ENCODE data around the gene NEO1.

NEO1 gene

DNA sequence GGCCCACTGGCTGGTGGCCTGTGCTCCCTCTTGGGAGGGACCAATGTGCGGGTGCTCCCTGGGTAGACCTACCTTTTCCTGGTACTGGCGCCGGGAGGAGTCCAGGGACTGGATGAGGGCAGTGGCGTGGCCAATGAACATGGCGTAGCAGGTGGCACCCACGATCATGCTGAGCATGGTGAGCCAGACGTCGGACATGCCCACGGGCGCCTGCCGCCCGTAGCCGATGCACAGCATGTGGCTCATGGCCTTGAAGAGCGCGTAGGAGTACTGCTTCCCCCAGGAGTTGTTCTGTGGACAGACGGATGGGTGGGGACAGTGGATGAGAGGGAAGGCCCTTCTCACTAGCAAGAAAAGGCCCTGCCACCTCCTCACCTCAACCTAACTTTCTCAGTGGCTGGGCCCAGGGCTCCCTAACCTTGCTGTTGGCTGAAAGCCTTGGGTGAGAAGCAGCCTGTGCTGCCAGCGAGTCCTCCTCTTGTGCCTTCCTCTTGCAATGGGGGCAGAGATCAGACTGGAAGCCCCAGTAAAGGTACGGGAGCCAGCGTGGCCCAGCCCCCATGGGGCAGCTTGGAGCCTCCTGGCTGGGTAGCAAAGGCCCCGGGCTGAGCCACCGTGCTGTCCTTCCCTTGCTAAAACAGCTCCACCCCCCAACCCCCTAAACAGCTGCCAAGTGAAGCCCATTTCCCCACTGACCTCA is 277.4 kb downstream of the NEO1 start:
- no peak for DNase-seq (ENCODE audit: low spot score)

DNA sequence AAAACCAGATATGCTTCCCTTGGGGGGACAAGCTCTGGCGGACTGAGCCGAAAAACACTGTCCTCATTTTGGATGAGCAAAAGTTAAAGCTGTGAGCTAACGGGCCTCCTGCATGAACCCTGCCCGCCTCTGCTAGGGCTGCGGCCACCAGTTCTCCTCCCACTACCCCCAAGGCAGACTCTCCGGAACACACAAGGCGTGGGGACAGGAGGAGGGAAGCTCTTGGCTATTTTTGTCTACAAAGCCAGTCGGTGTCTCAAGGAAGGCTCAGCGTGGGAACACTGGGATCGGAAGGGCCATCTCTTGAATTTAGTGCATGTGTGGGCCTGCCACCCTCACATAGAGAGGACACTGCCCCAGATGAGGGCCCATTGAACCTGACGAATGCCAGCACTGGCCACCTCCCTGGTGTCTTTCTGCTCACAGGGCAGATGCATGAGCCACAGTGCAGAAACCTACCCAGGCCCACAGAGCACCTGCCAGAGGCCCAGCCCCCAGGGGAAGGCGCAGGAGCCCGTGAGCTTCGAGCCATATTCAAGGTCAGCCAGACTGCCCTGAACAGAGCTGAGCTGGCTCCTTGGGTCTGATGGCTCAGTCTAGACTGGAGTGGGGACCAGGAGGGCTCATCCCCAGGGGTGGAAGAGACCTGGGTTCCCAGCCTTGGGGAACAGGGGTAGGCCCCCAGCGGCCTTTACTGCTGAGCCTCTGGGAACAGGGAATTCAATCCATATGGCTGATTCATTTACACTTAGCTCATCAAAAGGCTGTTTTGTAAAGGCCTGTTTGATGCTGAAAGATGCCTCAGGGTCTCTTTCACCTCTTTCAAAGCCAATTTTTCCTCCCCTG is 278.2 kb downstream of the NEO1 start:
- no peak for DNase-seq (ENCODE audit: low spot score)

DNA sequence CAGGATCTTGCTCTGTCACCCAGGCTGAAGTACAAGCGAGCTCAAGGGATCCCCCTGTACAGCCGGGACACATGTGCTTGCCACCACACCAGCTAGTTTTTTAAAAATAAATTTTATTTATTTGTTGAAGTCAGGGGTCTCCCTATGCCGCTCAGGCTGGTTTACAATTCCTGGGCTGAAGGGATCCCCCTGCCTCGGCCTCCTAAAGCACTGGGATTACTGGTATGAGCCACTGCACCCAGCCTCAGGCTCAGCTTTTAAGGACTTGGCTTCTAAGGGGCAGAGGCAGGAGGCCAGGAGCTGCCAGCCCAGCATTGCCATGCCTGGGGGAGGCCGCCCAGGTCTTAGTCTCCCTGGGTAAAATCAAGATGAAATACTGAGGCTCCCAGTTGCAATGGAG is 279.2 kb downstream of the NEO1 start:
- DNase-seq (ENCODE audit: low spot score) = no peak

DNA sequence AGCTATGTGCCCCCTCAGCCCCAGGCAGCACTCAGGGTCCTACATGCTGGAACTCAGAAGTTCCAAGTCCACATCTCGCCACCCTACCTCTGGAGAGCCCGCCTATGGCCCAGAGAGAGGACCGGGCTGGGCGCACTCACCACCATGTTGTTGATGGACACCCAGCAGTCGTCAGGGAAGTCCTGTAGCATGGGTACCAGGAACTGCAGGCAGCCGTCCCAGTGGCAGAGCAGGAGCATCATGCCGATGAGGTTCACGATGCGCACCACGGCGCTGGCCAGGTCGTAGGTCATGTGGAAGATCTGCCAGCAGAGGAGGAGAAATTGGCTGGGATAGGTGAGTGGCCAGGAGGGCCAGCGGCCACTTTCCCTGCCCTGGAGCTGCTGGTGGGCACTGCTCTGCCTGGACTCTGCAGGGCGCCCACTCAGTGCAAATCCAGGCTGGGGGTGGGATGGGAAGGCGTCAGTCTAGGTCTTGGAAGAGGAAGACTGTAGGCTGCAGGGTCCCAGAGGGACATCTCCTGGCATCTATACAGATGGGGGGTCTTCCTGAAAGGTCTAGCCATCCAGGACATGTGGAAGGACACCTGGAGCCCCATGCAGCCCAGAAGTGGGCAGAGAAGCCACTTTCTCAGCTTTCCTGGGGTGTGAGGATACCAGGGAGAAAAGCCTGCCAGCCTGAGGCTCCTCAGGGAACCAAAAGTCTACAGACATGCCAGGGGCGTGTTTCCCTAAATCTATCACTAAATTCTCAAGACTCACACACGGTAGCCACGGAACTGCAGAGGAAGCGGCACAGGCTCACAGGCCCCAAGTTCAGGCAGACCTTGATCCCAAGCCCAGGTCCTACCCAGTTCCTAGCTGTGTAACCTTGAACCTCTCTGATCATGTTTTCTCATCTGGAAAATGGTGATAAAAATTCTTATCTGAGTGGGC is 280.0 kb downstream of the NEO1 start:
- no peak for DNase-seq (ENCODE audit: low spot score)

DNA sequence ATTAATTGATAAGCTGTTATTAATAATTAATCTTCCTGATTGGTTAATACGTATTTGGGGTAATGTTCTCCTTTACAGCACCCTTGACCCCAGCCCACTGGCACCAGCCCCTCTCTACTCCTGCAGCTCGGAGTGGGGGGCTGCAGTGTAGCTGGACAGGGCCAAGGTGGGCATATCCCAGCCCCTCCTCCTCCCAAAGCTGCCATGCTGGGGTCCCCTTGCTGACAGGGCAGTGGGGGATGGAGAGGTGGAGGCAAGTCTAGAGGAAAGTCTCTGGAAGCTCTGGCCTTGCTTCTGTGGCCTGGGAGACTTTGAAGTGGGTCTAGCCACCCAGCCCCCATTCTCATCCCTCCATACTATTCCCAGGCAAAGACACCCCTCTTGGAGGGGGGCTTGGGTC is 280.7 kb downstream of the NEO1 start:
- no peak for DNase-seq (ENCODE audit: low spot score)

DNA sequence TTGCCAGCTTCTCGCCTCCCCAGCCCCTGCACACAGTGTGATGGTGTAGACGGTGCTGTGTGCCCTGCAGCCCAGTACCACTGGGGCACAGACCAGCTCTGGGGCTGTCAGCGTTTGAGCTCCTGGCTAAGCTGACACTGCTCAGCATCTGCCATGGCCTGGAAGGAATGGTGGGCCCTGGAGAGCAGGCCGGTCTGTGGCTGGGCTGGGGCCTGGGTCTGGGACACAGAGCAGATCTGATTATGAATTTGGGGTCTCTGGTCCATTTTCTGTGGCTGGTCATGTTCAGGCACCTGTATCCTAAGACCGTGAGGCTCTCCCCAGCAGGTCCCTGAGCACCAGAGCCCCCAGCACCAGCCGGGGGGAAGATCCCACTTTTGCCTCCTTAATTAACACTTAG is 281.8 kb downstream of the NEO1 start:
- no peak for DNase-seq (ENCODE audit: low spot score)

DNA sequence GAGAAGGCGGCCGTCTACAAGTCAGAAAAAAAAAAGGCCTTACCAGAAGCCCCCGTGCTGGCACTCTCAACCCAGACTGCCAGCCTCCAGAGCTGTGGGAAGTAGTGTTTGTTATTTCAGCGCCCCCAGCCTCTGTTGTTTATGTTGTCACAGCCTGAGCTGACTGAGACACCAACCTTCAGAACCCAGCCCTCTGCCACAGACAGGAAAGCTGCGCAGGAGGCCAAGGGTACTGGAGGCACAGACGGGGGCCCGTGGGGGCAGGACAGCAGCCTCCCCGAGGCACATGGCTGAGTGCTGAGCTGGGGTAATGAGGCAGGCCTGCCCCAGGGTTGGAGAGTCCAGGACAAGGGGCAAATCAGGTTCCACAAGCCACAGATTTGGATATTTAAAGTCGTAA is 282.8 kb downstream of the NEO1 start:
- DNase-seq (ENCODE audit: low spot score) = no peak

DNA sequence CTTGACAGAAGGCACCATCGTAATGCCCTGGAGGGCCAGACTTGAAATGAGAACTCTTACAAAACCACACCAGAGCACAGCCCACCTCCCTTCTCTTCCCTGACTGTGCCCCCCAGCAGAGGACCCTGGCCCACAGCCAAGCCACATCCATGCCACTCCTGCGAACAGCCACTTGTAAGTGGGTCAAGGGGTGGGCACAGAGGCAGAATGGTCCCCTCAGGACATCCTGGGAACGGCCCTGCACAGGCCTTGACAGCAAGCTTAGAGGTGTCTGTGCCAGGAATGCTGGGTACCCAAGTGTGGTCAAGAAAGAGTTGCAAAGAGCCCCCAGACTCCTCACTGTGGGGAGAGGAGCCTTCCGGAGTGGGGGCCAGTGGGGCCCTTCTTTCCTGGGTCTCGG is 283.2 kb downstream of the NEO1 start:
- DNase-seq (ENCODE audit: low spot score) = no peak

DNA sequence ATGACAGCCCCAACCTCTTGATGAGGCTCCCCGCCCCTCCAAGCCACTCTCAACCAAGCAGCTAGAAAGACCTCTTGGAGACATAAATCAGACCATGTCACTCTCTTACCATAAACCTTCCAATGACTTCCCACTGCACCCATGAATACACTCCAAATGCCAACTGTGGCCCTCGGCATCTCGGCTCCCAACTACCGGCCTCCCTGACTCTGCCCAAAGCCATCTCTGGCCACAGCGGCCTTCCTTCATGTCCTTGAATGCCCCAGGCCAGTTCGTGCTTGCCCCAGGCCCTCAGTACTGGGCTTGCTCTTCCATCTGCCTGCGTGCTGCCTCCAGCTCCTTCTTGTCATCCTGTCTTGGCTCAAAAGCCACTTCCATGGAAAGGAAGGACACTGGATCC is 284.5 kb downstream of the NEO1 start:
- DNase-seq (ENCODE audit: low spot score) = no peak

DNA sequence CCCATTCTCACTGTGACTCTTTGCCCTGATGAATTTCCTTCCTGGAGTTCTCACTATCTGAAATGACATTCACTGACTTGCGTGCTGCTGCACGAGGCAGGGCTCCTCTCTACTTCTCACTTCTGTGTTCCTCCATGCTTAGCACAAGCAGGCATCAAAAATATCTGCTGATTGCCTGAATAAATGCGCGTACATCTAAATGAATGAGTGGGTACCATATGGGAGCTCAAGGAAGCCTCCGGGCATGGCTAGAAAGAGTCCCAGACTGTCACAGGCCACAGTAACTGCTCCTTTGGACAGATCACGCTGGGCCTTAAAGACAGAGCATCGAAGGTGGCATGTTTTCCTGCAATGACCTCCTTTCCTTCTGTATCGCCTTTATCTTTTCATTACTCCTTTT is 284.9 kb downstream of the NEO1 start:
- DNase-seq (ENCODE audit: low spot score) = no peak

DNA sequence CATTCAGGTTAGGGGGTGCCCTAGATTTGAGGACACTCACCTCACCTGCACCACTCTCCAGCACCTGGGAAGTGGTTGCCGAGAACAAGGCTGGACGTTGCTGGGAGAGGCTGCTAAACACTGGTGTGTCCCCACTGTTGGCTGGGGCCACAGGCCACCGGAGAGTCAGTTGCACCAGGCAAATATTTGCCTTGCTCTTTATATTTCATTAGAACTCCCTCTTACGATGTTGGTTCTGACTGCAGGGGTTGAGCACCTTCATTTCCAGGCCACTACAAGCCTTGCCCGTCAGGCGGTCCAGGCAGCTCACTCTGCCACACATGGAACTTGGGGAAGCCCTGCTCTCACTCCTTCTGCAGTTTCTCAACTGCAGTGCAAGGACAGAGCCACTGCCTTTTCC is 285.8 kb downstream of the NEO1 start:
- DNase-seq (ENCODE audit: low spot score) = no peak

DNA sequence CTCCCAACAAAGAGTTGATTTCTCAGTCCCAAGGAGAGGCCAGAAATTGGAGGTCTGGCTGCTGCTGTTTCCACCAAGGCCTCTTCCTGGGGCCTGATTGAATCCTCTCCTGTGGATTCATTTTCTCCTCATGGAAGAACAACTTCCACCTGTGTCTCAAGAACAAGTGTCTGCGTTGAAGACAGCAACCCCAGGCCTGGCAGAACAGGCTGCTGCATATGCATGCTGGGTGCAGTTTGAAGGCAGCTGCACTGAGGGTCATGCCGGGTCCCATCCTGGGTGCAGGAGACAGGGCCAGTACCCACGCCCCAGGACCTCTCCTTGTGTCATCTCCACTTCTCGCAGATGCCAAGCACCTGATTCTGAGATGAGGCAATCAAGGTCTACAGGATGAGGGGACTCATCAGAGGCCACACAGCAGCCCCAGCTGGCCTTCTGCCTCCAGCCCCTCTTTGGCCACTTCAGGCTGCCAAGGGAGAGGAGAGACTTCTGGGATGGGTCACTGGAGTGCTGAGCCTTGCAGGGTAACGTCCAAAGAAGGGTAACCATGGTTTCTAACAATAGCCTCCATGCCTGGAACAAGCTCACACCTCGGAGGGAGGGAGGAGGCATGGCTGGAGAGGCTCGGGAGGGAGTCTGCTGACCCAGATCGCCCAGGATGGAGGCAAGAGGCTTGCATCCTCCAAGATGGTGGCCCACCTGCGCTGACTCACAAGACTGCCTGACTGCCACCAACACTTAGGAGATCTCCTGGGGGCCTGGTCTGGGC is 286.5 kb downstream of the NEO1 start:
- DNase-seq (ENCODE audit: low spot score) = no peak

DNA sequence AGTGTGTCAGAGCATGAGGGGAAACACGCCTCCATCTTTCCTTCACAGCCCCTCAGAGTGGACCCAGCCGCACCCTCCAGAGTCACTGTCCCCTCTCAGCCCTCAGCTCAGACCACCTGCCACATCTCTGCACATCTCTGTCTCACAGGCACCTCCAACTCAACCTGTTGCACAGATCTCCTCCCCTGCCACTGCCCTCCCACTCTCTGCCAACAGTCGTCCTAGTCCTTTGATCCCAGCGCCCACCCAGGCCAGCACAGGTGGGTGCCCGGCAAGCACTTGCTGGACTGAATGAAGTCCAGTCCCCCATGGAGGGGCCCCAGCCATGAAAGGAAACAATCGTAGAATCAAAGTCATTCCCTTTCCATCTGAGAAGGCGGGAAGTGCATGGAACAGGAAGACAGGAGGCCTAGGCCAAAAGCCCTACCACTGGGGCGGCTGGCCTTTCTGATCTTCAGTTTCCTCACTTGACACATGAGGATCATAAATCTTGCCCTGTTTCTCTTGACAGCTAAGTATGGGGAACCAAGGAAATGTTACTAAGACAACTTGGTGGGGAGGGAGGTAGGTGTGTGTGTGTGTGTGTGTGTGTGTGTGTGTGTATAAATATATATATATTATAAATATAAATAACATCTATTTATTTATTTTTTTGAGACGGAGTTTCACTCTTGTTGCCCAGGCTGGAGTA is 288.4 kb downstream of the NEO1 start:
- no peak for DNase-seq (ENCODE audit: low spot score)

DNA sequence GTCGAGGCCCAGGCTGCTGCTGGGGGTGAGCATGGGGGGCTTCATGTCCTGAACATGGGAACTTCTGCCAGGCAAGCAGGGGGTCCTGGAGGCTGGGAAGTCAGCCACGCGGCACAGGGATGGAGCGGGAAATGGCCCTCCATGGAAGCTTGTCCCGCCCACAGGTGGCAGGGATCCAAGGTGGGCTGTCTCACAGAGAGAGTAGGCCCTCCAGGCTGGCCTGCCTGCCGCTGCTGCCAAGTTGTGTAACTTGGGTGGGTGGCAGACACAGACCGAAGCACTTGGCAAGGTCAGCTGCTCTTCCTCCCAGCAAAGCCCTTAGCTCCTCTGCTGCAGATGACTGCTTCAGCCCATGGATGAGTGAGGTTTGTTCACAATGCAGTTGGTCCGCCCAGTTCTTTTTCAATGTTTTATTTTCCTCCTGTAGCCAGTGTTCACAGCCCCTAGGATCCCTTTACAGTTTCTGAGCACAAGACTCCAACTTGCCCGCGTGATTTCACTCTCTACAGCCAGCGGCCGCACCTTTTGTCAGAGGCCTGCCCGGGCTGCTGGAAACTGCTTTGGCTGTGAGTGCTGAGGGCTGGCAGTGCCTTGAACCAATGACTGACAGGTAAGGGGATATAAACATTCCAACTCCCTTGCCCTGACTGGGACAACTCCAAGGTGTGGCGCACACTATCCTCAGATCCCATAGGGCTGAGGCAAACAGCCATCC is 289.8 kb downstream of the NEO1 start:
- DNase-seq (ENCODE audit: low spot score) = no peak

DNA sequence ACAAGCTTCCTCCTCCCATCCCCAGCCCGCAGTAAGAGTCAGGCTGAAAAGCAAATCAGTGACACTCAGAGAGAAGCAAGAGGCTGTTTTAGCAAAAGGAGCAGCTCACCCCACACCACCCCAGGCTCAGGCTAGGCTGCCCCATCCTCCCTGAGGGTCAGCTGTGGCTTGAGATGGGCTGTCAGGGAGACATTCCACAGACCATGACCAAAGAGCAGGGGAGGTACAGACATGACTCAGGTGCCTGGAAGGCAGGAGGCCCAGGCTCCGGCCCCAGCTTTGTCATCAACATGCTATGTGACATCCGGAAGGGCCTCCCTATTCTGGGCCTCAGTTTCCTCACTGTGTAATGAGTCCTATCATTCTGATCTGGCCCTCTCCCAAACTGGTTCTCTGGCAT is 291.8 kb downstream of the NEO1 start:
- no peak for DNase-seq (ENCODE audit: low spot score)

DNA sequence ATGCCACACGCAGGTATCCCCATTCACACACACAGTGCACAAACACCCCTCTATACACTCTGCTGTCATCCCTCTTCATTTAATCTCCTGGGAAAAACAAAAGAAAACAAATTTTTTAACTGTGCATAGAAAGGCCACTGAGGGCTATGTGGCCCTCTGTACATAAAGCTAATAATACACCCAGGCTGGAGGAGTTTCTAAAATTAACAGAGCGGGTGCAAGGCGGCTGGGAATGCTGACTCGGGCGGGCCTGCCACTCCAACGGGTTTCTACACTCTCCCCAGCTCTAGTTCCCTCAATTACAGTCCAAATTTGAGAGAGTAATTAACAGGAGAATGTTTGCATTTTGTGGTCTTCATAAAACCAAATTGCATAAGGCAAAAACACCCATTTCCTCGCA is 293.4 kb downstream of the NEO1 start:
- DNase-seq (ENCODE audit: low spot score) = no peak

DNA sequence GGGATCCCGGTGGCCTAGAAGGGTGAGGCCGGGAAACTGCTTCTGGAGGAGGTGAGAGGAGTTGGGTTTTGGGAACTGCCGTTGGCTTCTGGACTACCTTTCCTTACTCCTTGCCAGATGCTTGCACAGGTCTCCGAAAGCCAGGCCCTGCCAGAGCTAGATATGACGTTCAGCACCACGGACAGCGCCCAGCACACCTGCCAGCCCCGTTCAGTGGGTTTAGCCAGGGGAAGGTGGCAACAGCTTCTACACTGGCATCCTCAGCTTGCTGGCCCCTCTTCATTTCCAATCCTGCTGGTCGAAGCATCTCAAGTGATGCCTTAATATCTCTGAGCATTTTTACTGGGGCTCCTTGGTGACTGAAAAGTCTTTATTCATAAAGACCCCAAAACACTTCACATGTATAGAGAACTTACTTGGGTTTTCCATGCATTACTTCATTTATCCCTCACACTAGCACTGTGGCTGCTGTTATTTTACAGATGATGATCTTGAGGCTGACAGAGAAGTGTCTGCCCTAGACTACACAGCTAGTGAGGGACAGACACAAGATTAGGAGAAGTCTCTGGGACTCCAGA is 294.6 kb downstream of the NEO1 start:
- DNase-seq (ENCODE audit: low spot score) = no peak

DNA sequence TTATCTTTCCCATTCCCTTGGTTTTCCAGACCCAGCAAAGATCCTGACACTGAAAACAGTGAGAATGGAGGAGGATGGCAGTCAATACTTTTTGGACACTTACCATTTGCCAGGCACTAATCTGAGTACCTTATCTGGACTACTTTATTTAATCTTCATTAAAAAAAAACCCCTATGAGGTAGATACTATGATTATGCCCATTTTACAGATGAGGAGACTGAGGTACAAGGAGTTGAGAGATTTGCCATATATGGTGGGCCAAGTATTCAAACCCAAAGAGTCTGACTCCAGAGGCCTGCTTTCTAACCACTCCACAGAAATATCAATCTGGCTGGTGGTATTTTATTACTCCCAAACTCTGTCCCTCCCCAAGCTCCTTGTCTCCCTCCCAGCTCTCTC is 296.9 kb downstream of the NEO1 start:
- no peak for DNase-seq (ENCODE audit: low spot score)

DNA sequence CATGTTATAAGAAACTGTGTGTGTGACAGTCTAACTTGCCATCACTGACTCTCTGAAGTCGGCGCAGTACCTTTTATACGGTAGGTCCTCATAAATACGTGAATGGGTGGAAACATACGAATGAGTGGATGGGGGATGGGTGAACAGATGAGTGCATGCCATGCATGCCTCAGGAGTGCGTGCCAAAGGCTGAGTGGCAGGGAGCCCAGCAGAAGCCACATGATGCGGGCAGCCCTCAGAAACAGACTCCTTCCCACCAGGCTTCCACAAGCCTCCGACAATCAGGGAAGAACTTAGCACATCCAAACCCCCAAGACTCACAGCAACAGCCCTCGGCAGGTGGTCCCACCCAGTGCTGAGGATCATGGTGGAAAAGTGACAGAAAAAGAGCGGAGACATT is 299.8 kb downstream of the NEO1 start:
- DNase-seq (ENCODE audit: low spot score) = no peak

DNA sequence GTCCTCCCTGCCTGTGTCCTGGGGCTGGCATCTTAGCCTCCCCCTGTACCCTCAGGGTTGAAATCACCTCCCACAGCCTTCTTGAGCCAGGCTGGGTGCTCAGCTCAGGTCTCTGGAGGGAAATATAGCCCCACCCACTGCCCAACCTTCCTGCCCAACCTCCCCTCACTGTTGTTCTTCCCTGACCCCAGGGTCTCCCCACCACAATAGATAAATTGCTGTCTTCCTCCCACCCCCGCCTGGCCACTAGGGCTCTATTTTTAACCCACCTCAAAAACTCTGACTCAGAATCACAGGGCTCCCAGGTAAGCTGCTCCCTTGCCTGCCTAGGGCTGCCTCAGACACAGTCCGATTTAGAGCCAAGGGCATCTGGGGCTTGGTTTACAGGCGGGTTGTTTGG is 301.5 kb downstream of the NEO1 start:
- no peak for DNase-seq (ENCODE audit: low spot score)
